Endothelial cell of umbilical vein (primary cell): ENCODE measurements around the gene BPIFB3. TPM values are rescaled to one million over a fixed set of nuclear protein-coding genes. Genes with fewer than 3 reads are reported as not detected.

Source experiments
- BruUV-seq: library from RNA; stranded (reverse); fragments of 400-500 nt; replicated peaks from 2 replicates; lab custom pipeline; 2021; lab: Mats Ljungman, UMichigan
- CTCF ChIA-PET: fragments of 300-600, 350-600 bp; sonication (Branson Sonifier 250); formaldehyde crosslinking; loops from one replicate; lab custom pipeline; 2021; ENCODE audit warnings: antibody characterized with exemption, inconsistent platforms; lab: Charles Lee
- POLR2A ChIA-PET: fragments of 300-600, 350-600 bp; sonication (Branson Sonifier 250); formaldehyde crosslinking; loops from one replicate; lab custom pipeline; 2021; ENCODE audit warnings: antibody characterized with exemption, inconsistent platforms; lab: Charles Lee
- DNase-seq: peaks from one replicate; pipeline ENCODE4 v3.0.0-alpha.2; 2011; ENCODE audit warnings: low read depth, low spot score
- FAIRE-seq: peaks from 2 replicates; lab custom pipeline; 2011; peaks lifted over from hg19 to GRCh38; lab: Jason Lieb, UNC
- H2AFZ ChIP-seq: 2 replicates; pipeline ENCODE4 v1.6.0; 2012; ENCODE audit warnings: low read depth, low read length, control low read depth, inconsistent platforms
- H3K27ac ChIP-seq: 2 replicates; pipeline ENCODE4 v1.5.1; 2011; ENCODE audit warnings: low read depth, mild to moderate bottlenecking, control low read depth, low read length, moderate library complexity; ENCODE audit not compliant: insufficient read depth
- H3K27me3 ChIP-seq, 2 experiments: 2 replicates each; pipeline versions ENCODE4 v1.6.0 to v1.6.1; 2011; ENCODE audit warnings: low read length in 2 of 2, mixed read lengths in 1 of 2; ENCODE audit not compliant: control insufficient read depth in 2 of 2, insufficient read depth in 2 of 2
- H3K36me3 ChIP-seq, 2 experiments: 2 replicates in 1 of 2; 3 replicates in 1 of 2; pipeline ENCODE4 v1.5.1; 2011; ENCODE audit warnings: low read length in 2 of 2, mild to moderate bottlenecking in 1 of 2, moderate library complexity in 1 of 2; ENCODE audit not compliant: control insufficient read depth in 2 of 2, insufficient read depth in 2 of 2; ENCODE audit errors: extremely low read depth in 1 of 2
- H3K4me1 ChIP-seq: 3 replicates; pipeline ENCODE4 v1.5.1; 2011; ENCODE audit warnings: mild to moderate bottlenecking, low read length; ENCODE audit not compliant: control insufficient read depth, insufficient read depth; ENCODE audit errors: extremely low read depth
- H3K4me2 ChIP-seq: 2 replicates; pipeline ENCODE4 v1.6.1; 2011; ENCODE audit warnings: low read length, control low read depth, mixed read lengths; ENCODE audit not compliant: insufficient read depth
- H3K4me3 ChIP-seq, 3 experiments: fragments of 200-600 bp in 1 of 3; sonication (generic), shearing (Covaris generic) in 1 of 3; replicated peaks in 1 of 3; 2 replicates each; pipeline ENCODE4 v1.5.1; 2011 to 2016; ENCODE audit warnings: control low read depth in 3 of 3, low read length in 3 of 3, mild to moderate bottlenecking in 2 of 3, inconsistent platforms in 1 of 3, low read depth in 1 of 3, moderate library complexity in 1 of 3; ENCODE audit not compliant: insufficient read depth in 1 of 3
- H3K79me2 ChIP-seq: 2 replicates; pipeline ENCODE4 v1.6.0; 2012; ENCODE audit warnings: low read length, inconsistent platforms; ENCODE audit not compliant: control insufficient read depth, insufficient read depth
- H3K9ac ChIP-seq: replicated peaks from 2 replicates; pipeline ENCODE3; 2011; ENCODE audit warnings: low read length, control low read depth; ENCODE audit not compliant: insufficient read depth; ENCODE audit errors: extremely low read depth
- H3K9me1 ChIP-seq: replicated peaks from 3 replicates; pipeline ENCODE4 v1.6.0; 2011; ENCODE audit warnings: mild to moderate bottlenecking, low read length; ENCODE audit not compliant: control insufficient read depth, insufficient read depth; ENCODE audit errors: extremely low read depth
- H3K9me3 ChIP-seq: replicated peaks from 2 replicates; pipeline ENCODE4 v1.5.1; 2012; ENCODE audit warnings: low read length, inconsistent platforms; ENCODE audit not compliant: control insufficient read depth, insufficient read depth
- H4K20me1 ChIP-seq: replicated peaks from 2 replicates; pipeline ENCODE3; 2011; ENCODE audit warnings: mild to moderate bottlenecking, low read length; ENCODE audit not compliant: control insufficient read depth, insufficient read depth; ENCODE audit errors: extremely low read depth
- EZH2 ChIP-seq: IDR thresholded peaks from 2 replicates; pipeline ENCODE4 v1.6.1; 2012; ENCODE audit warnings: borderline replicate concordance, low read depth, mild to moderate bottlenecking, moderate library complexity, low read length, inconsistent platforms; ENCODE audit not compliant: severe bottlenecking
- FOS ChIP-seq: IDR thresholded peaks from 2 replicates; pipeline ENCODE4 v1.6.1; 2011; ENCODE audit warnings: mild to moderate bottlenecking, low read length, moderate library complexity, borderline replicate concordance; ENCODE audit not compliant: insufficient read depth
- GATA2 ChIP-seq: IDR thresholded peaks from 2 replicates; pipeline ENCODE4 v1.7.0; 2011; ENCODE audit warnings: low read depth, mild to moderate bottlenecking, moderate library complexity, mixed read lengths, low read length; ENCODE audit not compliant: insufficient read length, insufficient read depth
- JUN ChIP-seq: IDR thresholded peaks from 2 replicates; pipeline ENCODE4 v1.6.1; 2011; ENCODE audit warnings: borderline replicate concordance, low read depth; ENCODE audit not compliant: insufficient read length, insufficient read depth
- MYC ChIP-seq: IDR thresholded peaks from one replicate; pipeline ENCODE4 v1.6.1; 2011; ENCODE audit warnings: mild to moderate bottlenecking, low read depth, low read length
- POLR2A ChIP-seq: IDR thresholded peaks from 2 replicates; pipeline ENCODE4 v1.6.1; 2012; ENCODE audit warnings: low read depth, mild to moderate bottlenecking, control low read depth, low read length
- POLR2AphosphoS5 ChIP-seq: IDR thresholded peaks from 2 replicates; pipeline ENCODE4 v1.6.1; 2012; ENCODE audit warnings: low read depth, mild to moderate bottlenecking, control low read depth, low read length, moderate library complexity; ENCODE audit not compliant: insufficient read depth
- dilution Hi-C: fragments of 300-500 bp; cut with MboI; formaldehyde crosslinking; loops from one replicate; pipeline ENCODE4 v1.15.0; 2019; ENCODE audit warnings: low sequenced_read_pairs; ENCODE audit not compliant: extremely low pct_ligation_motif_present
- intact Hi-C: fragments of 100-400 bp; cut with micrococcal nuclease; formaldehyde crosslinking; loops from one replicate; pipeline ENCODE4 v1.10.0; 2022
- polyA plus RNA-seq, 4 experiments: library from polyadenylated mRNA; depleted of rRNA in 3 of 4; stranded (reverse) in 3 of 4; unstranded in 1 of 4; fragments of >200 nt; gene quantifications; 2 replicates each; pipeline versions ENCODE4 v1.2.1 to v1.2.3, GENCODE V29; 2011 to 2012; ENCODE audit warnings: missing spikeins in 1 of 4
- total RNA-seq: library from RNA; stranded (reverse); gene quantifications from 2 replicates; pipeline ENCODE4 v1.2.3, GENCODE V29; 2021
- TF ChIP-seq, protein P1 (sequence below), 2 donors: IDR thresholded peaks; 1 replicate in 1 of 2; 2 replicates in 1 of 2; pipeline ENCODE4 v1.5.1; 2011; ENCODE audit warnings: low read length in 2 of 2, mild to moderate bottlenecking in 2 of 2, moderate library complexity in 2 of 2, control low read depth in 1 of 2, inconsistent platforms in 1 of 2, low read depth in 1 of 2; ENCODE audit not compliant: insufficient read depth in 1 of 2; ENCODE audit errors: extremely low read depth in 1 of 2
- TF ChIP-seq, protein P2 (sequence below): IDR thresholded peaks from 2 replicates; pipeline ENCODE4 v1.6.1; 2011; ENCODE audit not compliant: insufficient read depth, insufficient read length

The BPIFB3 gene
- total and polyA plus RNA-seq, 2 donors (not counting 3 experiments of a cell fraction or from before 2014, with no cell fraction given): not detected

DNA sequence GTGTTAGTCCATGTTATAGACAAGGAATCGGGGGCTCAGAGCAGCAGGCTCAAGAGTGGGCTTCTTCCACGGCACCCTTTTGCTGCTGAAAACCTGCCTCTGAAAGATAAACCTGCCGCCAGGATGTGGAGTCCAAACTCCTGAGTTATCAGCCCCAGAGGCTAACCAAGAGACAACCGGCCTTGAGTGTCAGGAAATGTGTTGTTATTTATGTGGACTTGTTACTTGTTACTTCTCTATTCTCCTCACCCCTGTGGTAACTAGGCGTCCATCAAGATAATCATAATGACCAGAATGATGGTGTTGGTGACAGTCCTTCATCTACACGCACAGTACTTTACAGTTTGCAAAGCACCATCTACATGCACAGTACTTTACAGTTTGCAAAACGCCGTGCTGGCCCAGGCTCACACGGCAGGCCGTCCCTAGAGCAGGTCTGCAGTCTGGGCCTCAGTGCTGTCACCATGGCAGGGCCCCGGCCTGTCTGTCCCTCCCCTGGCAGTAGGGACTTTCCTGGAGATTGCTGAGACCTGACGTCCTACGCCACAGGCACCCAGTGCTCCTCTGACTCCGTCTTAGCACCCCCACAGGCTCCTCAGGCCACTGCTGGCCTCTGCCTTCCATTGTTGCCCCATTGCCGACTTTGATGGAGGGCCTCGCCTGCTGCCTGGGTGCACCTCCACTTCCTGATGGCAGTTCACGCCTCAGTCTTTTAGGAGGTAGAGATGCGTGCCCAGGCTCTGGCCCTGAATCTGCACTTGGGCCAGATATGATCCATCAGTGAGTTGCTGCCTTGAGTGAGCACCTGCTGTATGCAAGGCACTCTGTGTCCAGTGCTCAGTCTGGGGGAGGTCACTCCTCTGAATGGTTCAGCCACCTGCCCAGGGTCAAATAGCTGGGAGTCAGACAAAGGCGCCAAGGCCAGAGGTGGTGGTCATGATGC lies 16.7 kb downstream of the BPIFB3 start:
- Histone ChIP-seq H3K9me1 (no peaks in the 10 kb centered on the region), H4K20me1 (no peaks in the 10 kb centered on the region), H3K4me3 (no peak overlapping the region), H3K9me3 (no peaks in the 10 kb centered on the region), H3K9ac (no peak overlapping the region), H3K79me2 (no peaks in the 10 kb centered on the region), H2AFZ (no peak overlapping the region), H3K27me3 (no peaks in the 10 kb centered on the region), H3K36me3 (no peaks in the 10 kb centered on the region), H3K4me1 (no peaks in the 10 kb centered on the region), H3K4me2 (no peak overlapping the region), H3K27ac (no peak overlapping the region)
- intact Hi-C loops (no loop called here), dilution Hi-C loops (no loop called here)
- TF ChIP-seq POLR2AphosphoS5: no peak
- TF ChIP-seq GATA2: no peak
- no peak for TF ChIP-seq MYC
- TF ChIP-seq JUN: no peak
- no peak for TF ChIP-seq EZH2
- no peak for TF ChIP-seq FOS
- TF ChIP-seq, protein P1, sequence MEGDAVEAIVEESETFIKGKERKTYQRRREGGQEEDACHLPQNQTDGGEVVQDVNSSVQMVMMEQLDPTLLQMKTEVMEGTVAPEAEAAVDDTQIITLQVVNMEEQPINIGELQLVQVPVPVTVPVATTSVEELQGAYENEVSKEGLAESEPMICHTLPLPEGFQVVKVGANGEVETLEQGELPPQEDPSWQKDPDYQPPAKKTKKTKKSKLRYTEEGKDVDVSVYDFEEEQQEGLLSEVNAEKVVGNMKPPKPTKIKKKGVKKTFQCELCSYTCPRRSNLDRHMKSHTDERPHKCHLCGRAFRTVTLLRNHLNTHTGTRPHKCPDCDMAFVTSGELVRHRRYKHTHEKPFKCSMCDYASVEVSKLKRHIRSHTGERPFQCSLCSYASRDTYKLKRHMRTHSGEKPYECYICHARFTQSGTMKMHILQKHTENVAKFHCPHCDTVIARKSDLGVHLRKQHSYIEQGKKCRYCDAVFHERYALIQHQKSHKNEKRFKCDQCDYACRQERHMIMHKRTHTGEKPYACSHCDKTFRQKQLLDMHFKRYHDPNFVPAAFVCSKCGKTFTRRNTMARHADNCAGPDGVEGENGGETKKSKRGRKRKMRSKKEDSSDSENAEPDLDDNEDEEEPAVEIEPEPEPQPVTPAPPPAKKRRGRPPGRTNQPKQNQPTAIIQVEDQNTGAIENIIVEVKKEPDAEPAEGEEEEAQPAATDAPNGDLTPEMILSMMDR (IDR thresholded peaks at IDR 0.05; ENCODE audit: extremely low read depth in 1 of 2, insufficient read depth in 1 of 2, low read depth in 1 of 2, low read length in 2 of 2): no peak
- TF ChIP-seq POLR2A: no peak
- TF ChIP-seq, protein P2, sequence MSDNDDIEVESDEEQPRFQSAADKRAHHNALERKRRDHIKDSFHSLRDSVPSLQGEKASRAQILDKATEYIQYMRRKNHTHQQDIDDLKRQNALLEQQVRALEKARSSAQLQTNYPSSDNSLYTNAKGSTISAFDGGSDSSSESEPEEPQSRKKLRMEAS: no peak
- BruUV-seq: no TSS peak
- FAIRE-seq (no peak), DNase-seq (no peak)
- POLR2A ChIA-PET: no interaction called here
- CTCF ChIA-PET: no interaction called here
